Neural progenitor cell (in vitro differentiated cells): ENCODE results near the gene ZBED3. TPM values are rescaled to one million over a fixed set of nuclear protein-coding genes. Genes with fewer than 3 reads are reported as not detected.
"Not testable (repeated sequence)": the region's sequence is repeated elsewhere in the genome, so short reads cannot be mapped to it uniquely, and the experiment has no call there.

Experiments
- DNase-seq: peaks from one replicate; pipeline ENCODE4 v3.0.0-alpha.2; 2016; ENCODE audit warnings: low spot score
- H2AFZ ChIP-seq: fragments of 200-600 bp; sonication (generic); replicated peaks from 2 replicates; pipeline ENCODE4 v1.6.1; 2016; ENCODE audit warnings: antibody characterized with exemption
- H3F3A ChIP-seq: fragments of 200-600 bp; sonication (generic); 2 replicates; pipeline ENCODE4 v1.6.1; 2016; ENCODE audit warnings: antibody characterized with exemption, low read depth
- H3K27ac ChIP-seq: fragments of 200-600 bp; sonication (generic); 2 replicates; pipeline ENCODE4 v1.5.1; 2016; ENCODE audit warnings: mild to moderate bottlenecking
- H3K27me3 ChIP-seq: fragments of 200-600 bp; sonication (generic); 2 replicates; pipeline ENCODE4 v1.6.1; 2016; ENCODE audit warnings: mild to moderate bottlenecking, moderate library complexity
- H3K36me3 ChIP-seq: fragments of 200-600 bp; sonication (generic); 2 replicates; pipeline ENCODE4 v1.5.1; 2016
- H3K4me1 ChIP-seq: fragments of 200-600 bp; sonication (generic); 2 replicates; pipeline ENCODE4 v1.6.1; 2016; ENCODE audit warnings: mixed run types
- H3K4me2 ChIP-seq: fragments of 200-600 bp; sonication (generic); 2 replicates; pipeline ENCODE4 v1.6.1; 2016
- H3K4me3 ChIP-seq: fragments of 200-600 bp; sonication (generic); 2 replicates; pipeline ENCODE4 v1.5.1; 2016
- H3K79me2 ChIP-seq: fragments of 200-600 bp; sonication (generic); 2 replicates; pipeline ENCODE4 v1.6.1; 2016; ENCODE audit warnings: low read depth
- H3K9ac ChIP-seq: fragments of 200-600 bp; sonication (generic); 2 replicates; pipeline ENCODE4 v1.6.1; 2016
- H3K9me3 ChIP-seq: fragments of 200-600 bp; sonication (generic); 2 replicates; pipeline ENCODE4 v1.5.1; 2016; ENCODE audit warnings: low read depth
- H4K20me1 ChIP-seq: fragments of 200-600 bp; sonication (generic); 2 replicates; pipeline ENCODE4 v1.6.1; 2016; ENCODE audit warnings: low read depth
- H3K27ac Mint-ChIP-seq: 3 replicates; pipeline ENCODE4 v1.8.0; 2021; ENCODE audit warnings: mixed read lengths
- H3K27me3 Mint-ChIP-seq: 2 replicates; pipeline ENCODE4 v1.8.0; 2022; ENCODE audit warnings: low read depth, mild to moderate bottlenecking, inconsistent platforms, moderate library complexity, mixed read lengths; ENCODE audit not compliant: insufficient read depth
- H3K36me3 Mint-ChIP-seq: 3 replicates; pipeline ENCODE4 v1.8.0; 2021; ENCODE audit warnings: mixed read lengths
- H3K4me1 Mint-ChIP-seq: 3 replicates; pipeline ENCODE4 v1.8.0; 2021; ENCODE audit warnings: mixed read lengths
- H3K4me3 Mint-ChIP-seq: 3 replicates; pipeline ENCODE4 v1.8.0; 2021; ENCODE audit warnings: mild to moderate bottlenecking, moderate library complexity, mixed read lengths
- H3K9me3 Mint-ChIP-seq: 3 replicates; pipeline ENCODE4 v1.8.0; 2020; ENCODE audit warnings: mixed read lengths
- CTCF ChIP-seq: fragments of 200-600 bp; sonication (generic); IDR thresholded peaks from 2 replicates; pipeline ENCODE4 v1.5.1; 2017; ENCODE audit warnings: antibody characterized with exemption, mild to moderate bottlenecking
- EZH2 ChIP-seq: fragments of 200-600 bp; sonication (generic); IDR thresholded peaks from 2 replicates; pipeline ENCODE4 v1.6.1; 2017; ENCODE audit warnings: antibody characterized with exemption, mild to moderate bottlenecking, moderate library complexity
- EZH2phosphoT487 ChIP-seq: fragments of 200-600 bp; sonication (generic); IDR thresholded peaks from 2 replicates; pipeline ENCODE4 v1.6.1; 2017; ENCODE audit warnings: antibody characterized with exemption
- total RNA-seq: library from RNA; depleted of rRNA; stranded (reverse); fragments of >200 nt; gene quantifications from 2 replicates; pipeline ENCODE4 v1.2.3, GENCODE V29; 2015; ENCODE audit warnings: low replicate concordance

Gene ZBED3
- total RNA-seq, 1 donor from 2014 or later = 0.36 TPM

GRCh38 chr5:77120706-77121105 is 33.6 kb upstream of the ZBED3 start:
- H3K4me2 ChIP-seq = no peak overlapping the region
- H4K20me1 ChIP-seq = no peaks in the 10 kb centered on the region
- Mint-ChIP-seq H3K9me3 (peaks cover 2% of the 10 kb centered on the region), H3K4me3 (no peak overlapping the region), H3K27ac (no peak overlapping the region), H3K4me1 (no peaks in the 10 kb centered on the region), H3K36me3 (peaks cover 35% of the 10 kb centered on the region), H3K27me3 (no peaks in the 10 kb centered on the region)
- TF ChIP-seq EZH2phosphoT487 (no peak), EZH2 (no peak), CTCF (no peak)
- no peak overlapping the region for H3K4me3 ChIP-seq
- no peaks in the 10 kb centered on the region for H3K36me3 ChIP-seq
- H3K27me3 ChIP-seq = no peaks in the 10 kb centered on the region
- H3F3A ChIP-seq = no peaks in the 10 kb centered on the region
- no peak overlapping the region for H3K9ac ChIP-seq
- no peak for DNase-seq
- no peaks in the 10 kb centered on the region for H3K79me2 ChIP-seq
- no peaks in the 10 kb centered on the region for H3K4me1 ChIP-seq
- H2AFZ ChIP-seq = no peak overlapping the region
- H3K27ac ChIP-seq = no peak overlapping the region
- no peaks in the 10 kb centered on the region for H3K9me3 ChIP-seq

- no peak overlapping the region for H3K4me3 ChIP-seq
- no peaks in the 10 kb centered on the region for H3K79me2 ChIP-seq
- no peaks in the 10 kb centered on the region for H3K9me3 ChIP-seq
- no peak overlapping the region for H2AFZ ChIP-seq
- H3K36me3 Mint-ChIP-seq = peaks cover 31% of the 10 kb centered on the region
- no peaks in the 10 kb centered on the region for H3K4me1 ChIP-seq
- no peak overlapping the region for H3K9ac ChIP-seq
- no peaks in the 10 kb centered on the region for H3K27me3 ChIP-seq
- no peaks in the 10 kb centered on the region for H3K36me3 ChIP-seq
- TF ChIP-seq CTCF = no peak
- TF ChIP-seq EZH2phosphoT487 = no peak
- TF ChIP-seq EZH2 = no peak
- H3K9me3 Mint-ChIP-seq = peaks cover 2% of the 10 kb centered on the region
- DNase-seq = no peak
- no peak overlapping the region for H3K4me2 ChIP-seq
- no peak overlapping the region for H3K27ac ChIP-seq
- no peaks in the 10 kb centered on the region for H4K20me1 ChIP-seq
- H3K4me3 Mint-ChIP-seq = no peak overlapping the region
- no peaks in the 10 kb centered on the region for H3K27me3 Mint-ChIP-seq
- H3F3A ChIP-seq = no peaks in the 10 kb centered on the region
- no peaks in the 10 kb centered on the region for H3K4me1 Mint-ChIP-seq
- H3K27ac Mint-ChIP-seq = no peak overlapping the region
Observed at GRCh38 chr5:77120086-77120485, 33.0 kb upstream of the ZBED3 start.

GRCh38 chr5:77117161-77117560 is 30.1 kb upstream of the ZBED3 start:
- Histone ChIP-seq H3K4me2 (no peak overlapping the region), H2AFZ (no peak overlapping the region), H4K20me1 (no peaks in the 10 kb centered on the region), H3K27me3 (no peaks in the 10 kb centered on the region), H3K27ac (no peak overlapping the region), H3K9ac (no peak overlapping the region), H3K79me2 (no peaks in the 10 kb centered on the region), H3F3A (no peaks in the 10 kb centered on the region), H3K36me3 (no peaks in the 10 kb centered on the region), H3K4me1 (no peaks in the 10 kb centered on the region), H3K9me3 (no peaks in the 10 kb centered on the region), H3K4me3 (no peak overlapping the region)
- Mint-ChIP-seq H3K27ac (no peak overlapping the region), H3K4me3 (no peak overlapping the region), H3K27me3 (no peaks in the 10 kb centered on the region), H3K9me3 (peaks cover 3% of the 10 kb centered on the region), H3K4me1 (no peaks in the 10 kb centered on the region), H3K36me3 (peaks cover 31% of the 10 kb centered on the region)
- no peak for TF ChIP-seq EZH2phosphoT487
- no peak for TF ChIP-seq EZH2
- no peak for TF ChIP-seq CTCF
- no peak for DNase-seq

- peaks cover 21% of the 10 kb centered on the region for H3K36me3 Mint-ChIP-seq
- not testable (repeated sequence) for H3K27me3 Mint-ChIP-seq, H3K4me1 Mint-ChIP-seq, H3K79me2 ChIP-seq, H3K4me2 ChIP-seq, H3K27ac Mint-ChIP-seq, H3K9ac ChIP-seq, H3K27ac ChIP-seq, DNase-seq, H4K20me1 ChIP-seq, H3F3A ChIP-seq, H3K9me3 Mint-ChIP-seq, H2AFZ ChIP-seq, H3K27me3 ChIP-seq, H3K4me1 ChIP-seq, H3K4me3 Mint-ChIP-seq, H3K9me3 ChIP-seq, H3K4me3 ChIP-seq
- peaks cover 13% of the 10 kb centered on the region for H3K36me3 ChIP-seq
Observed at GRCh38 chr5:77107035-77107434, 19.9 kb upstream of the ZBED3 start.
